Endothelial cell of umbilical vein (primary cell): ENCODE data around the gene EMID1. TPM values are rescaled to one million over a fixed set of nuclear protein-coding genes. Genes with fewer than 3 reads are reported as not detected.

Source experiments
- BruUV-seq: library from RNA; stranded (reverse); fragments of 400-500 nt; replicated peaks from 2 replicates; lab custom pipeline; 2021; lab: Mats Ljungman, UMichigan
- CTCF ChIA-PET: fragments of 300-600, 350-600 bp; sonication (Branson Sonifier 250); formaldehyde crosslinking; loops from one replicate; lab custom pipeline; 2021; ENCODE audit warnings: antibody characterized with exemption, inconsistent platforms; lab: Charles Lee
- POLR2A ChIA-PET: fragments of 300-600, 350-600 bp; sonication (Branson Sonifier 250); formaldehyde crosslinking; loops from one replicate; lab custom pipeline; 2021; ENCODE audit warnings: antibody characterized with exemption, inconsistent platforms; lab: Charles Lee
- DNase-seq: peaks from one replicate; pipeline ENCODE4 v3.0.0-alpha.2; 2011; ENCODE audit warnings: low read depth, low spot score
- FAIRE-seq: peaks from 2 replicates; lab custom pipeline; 2011; peaks lifted over from hg19 to GRCh38; lab: Jason Lieb, UNC
- H2AFZ ChIP-seq: 2 replicates; pipeline ENCODE4 v1.6.0; 2012; ENCODE audit warnings: low read depth, low read length, control low read depth, inconsistent platforms
- H3K27ac ChIP-seq: 2 replicates; pipeline ENCODE4 v1.5.1; 2011; ENCODE audit warnings: low read depth, mild to moderate bottlenecking, control low read depth, low read length, moderate library complexity; ENCODE audit not compliant: insufficient read depth
- H3K27me3 ChIP-seq, 2 experiments: 2 replicates each; pipeline versions ENCODE4 v1.6.0 to v1.6.1; 2011; ENCODE audit warnings: low read length in 2 of 2, mixed read lengths in 1 of 2; ENCODE audit not compliant: control insufficient read depth in 2 of 2, insufficient read depth in 2 of 2
- H3K36me3 ChIP-seq, 2 experiments: 2 replicates in 1 of 2; 3 replicates in 1 of 2; pipeline ENCODE4 v1.5.1; 2011; ENCODE audit warnings: low read length in 2 of 2, mild to moderate bottlenecking in 1 of 2, moderate library complexity in 1 of 2; ENCODE audit not compliant: control insufficient read depth in 2 of 2, insufficient read depth in 2 of 2; ENCODE audit errors: extremely low read depth in 1 of 2
- H3K4me1 ChIP-seq: 3 replicates; pipeline ENCODE4 v1.5.1; 2011; ENCODE audit warnings: mild to moderate bottlenecking, low read length; ENCODE audit not compliant: control insufficient read depth, insufficient read depth; ENCODE audit errors: extremely low read depth
- H3K4me2 ChIP-seq: 2 replicates; pipeline ENCODE4 v1.6.1; 2011; ENCODE audit warnings: low read length, control low read depth, mixed read lengths; ENCODE audit not compliant: insufficient read depth
- H3K4me3 ChIP-seq, 3 experiments: fragments of 200-600 bp in 1 of 3; sonication (generic), shearing (Covaris generic) in 1 of 3; replicated peaks in 1 of 3; 2 replicates each; pipeline ENCODE4 v1.5.1; 2011 to 2016; ENCODE audit warnings: control low read depth in 3 of 3, low read length in 3 of 3, mild to moderate bottlenecking in 2 of 3, inconsistent platforms in 1 of 3, low read depth in 1 of 3, moderate library complexity in 1 of 3; ENCODE audit not compliant: insufficient read depth in 1 of 3
- H3K79me2 ChIP-seq: 2 replicates; pipeline ENCODE4 v1.6.0; 2012; ENCODE audit warnings: low read length, inconsistent platforms; ENCODE audit not compliant: control insufficient read depth, insufficient read depth
- H3K9ac ChIP-seq: replicated peaks from 2 replicates; pipeline ENCODE3; 2011; ENCODE audit warnings: low read length, control low read depth; ENCODE audit not compliant: insufficient read depth; ENCODE audit errors: extremely low read depth
- H3K9me1 ChIP-seq: replicated peaks from 3 replicates; pipeline ENCODE4 v1.6.0; 2011; ENCODE audit warnings: mild to moderate bottlenecking, low read length; ENCODE audit not compliant: control insufficient read depth, insufficient read depth; ENCODE audit errors: extremely low read depth
- H3K9me3 ChIP-seq: replicated peaks from 2 replicates; pipeline ENCODE4 v1.5.1; 2012; ENCODE audit warnings: low read length, inconsistent platforms; ENCODE audit not compliant: control insufficient read depth, insufficient read depth
- H4K20me1 ChIP-seq: replicated peaks from 2 replicates; pipeline ENCODE3; 2011; ENCODE audit warnings: mild to moderate bottlenecking, low read length; ENCODE audit not compliant: control insufficient read depth, insufficient read depth; ENCODE audit errors: extremely low read depth
- EZH2 ChIP-seq: IDR thresholded peaks from 2 replicates; pipeline ENCODE4 v1.6.1; 2012; ENCODE audit warnings: borderline replicate concordance, low read depth, mild to moderate bottlenecking, moderate library complexity, low read length, inconsistent platforms; ENCODE audit not compliant: severe bottlenecking
- FOS ChIP-seq: IDR thresholded peaks from 2 replicates; pipeline ENCODE4 v1.6.1; 2011; ENCODE audit warnings: mild to moderate bottlenecking, low read length, moderate library complexity, borderline replicate concordance; ENCODE audit not compliant: insufficient read depth
- GATA2 ChIP-seq: IDR thresholded peaks from 2 replicates; pipeline ENCODE4 v1.7.0; 2011; ENCODE audit warnings: low read depth, mild to moderate bottlenecking, moderate library complexity, mixed read lengths, low read length; ENCODE audit not compliant: insufficient read length, insufficient read depth
- JUN ChIP-seq: IDR thresholded peaks from 2 replicates; pipeline ENCODE4 v1.6.1; 2011; ENCODE audit warnings: borderline replicate concordance, low read depth; ENCODE audit not compliant: insufficient read length, insufficient read depth
- MYC ChIP-seq: IDR thresholded peaks from one replicate; pipeline ENCODE4 v1.6.1; 2011; ENCODE audit warnings: mild to moderate bottlenecking, low read depth, low read length
- POLR2A ChIP-seq: IDR thresholded peaks from 2 replicates; pipeline ENCODE4 v1.6.1; 2012; ENCODE audit warnings: low read depth, mild to moderate bottlenecking, control low read depth, low read length
- POLR2AphosphoS5 ChIP-seq: IDR thresholded peaks from 2 replicates; pipeline ENCODE4 v1.6.1; 2012; ENCODE audit warnings: low read depth, mild to moderate bottlenecking, control low read depth, low read length, moderate library complexity; ENCODE audit not compliant: insufficient read depth
- dilution Hi-C: fragments of 300-500 bp; cut with MboI; formaldehyde crosslinking; loops from one replicate; pipeline ENCODE4 v1.15.0; 2019; ENCODE audit warnings: low sequenced_read_pairs; ENCODE audit not compliant: extremely low pct_ligation_motif_present
- intact Hi-C: fragments of 100-400 bp; cut with micrococcal nuclease; formaldehyde crosslinking; loops from one replicate; pipeline ENCODE4 v1.10.0; 2022
- polyA plus RNA-seq, 4 experiments: library from polyadenylated mRNA; depleted of rRNA in 3 of 4; stranded (reverse) in 3 of 4; unstranded in 1 of 4; fragments of >200 nt; gene quantifications; 2 replicates each; pipeline versions ENCODE4 v1.2.1 to v1.2.3, GENCODE V29; 2011 to 2012; ENCODE audit warnings: missing spikeins in 1 of 4
- total RNA-seq: library from RNA; stranded (reverse); gene quantifications from 2 replicates; pipeline ENCODE4 v1.2.3, GENCODE V29; 2021
- TF ChIP-seq, protein P1 (sequence below): IDR thresholded peaks from 2 replicates; pipeline ENCODE4 v1.6.1; 2011; ENCODE audit not compliant: insufficient read depth, insufficient read length
- TF ChIP-seq, protein P2 (sequence below), 2 donors: IDR thresholded peaks; 1 replicate in 1 of 2; 2 replicates in 1 of 2; pipeline ENCODE4 v1.5.1; 2011; ENCODE audit warnings: low read length in 2 of 2, mild to moderate bottlenecking in 2 of 2, moderate library complexity in 2 of 2, control low read depth in 1 of 2, inconsistent platforms in 1 of 2, low read depth in 1 of 2; ENCODE audit not compliant: insufficient read depth in 1 of 2; ENCODE audit errors: extremely low read depth in 1 of 2

The EMID1 gene
- total and polyA plus RNA-seq, 2 donors (not counting 3 experiments of a cell fraction or from before 2014, with no cell fraction given) = 0.51 to 0.75 TPM

DNA sequence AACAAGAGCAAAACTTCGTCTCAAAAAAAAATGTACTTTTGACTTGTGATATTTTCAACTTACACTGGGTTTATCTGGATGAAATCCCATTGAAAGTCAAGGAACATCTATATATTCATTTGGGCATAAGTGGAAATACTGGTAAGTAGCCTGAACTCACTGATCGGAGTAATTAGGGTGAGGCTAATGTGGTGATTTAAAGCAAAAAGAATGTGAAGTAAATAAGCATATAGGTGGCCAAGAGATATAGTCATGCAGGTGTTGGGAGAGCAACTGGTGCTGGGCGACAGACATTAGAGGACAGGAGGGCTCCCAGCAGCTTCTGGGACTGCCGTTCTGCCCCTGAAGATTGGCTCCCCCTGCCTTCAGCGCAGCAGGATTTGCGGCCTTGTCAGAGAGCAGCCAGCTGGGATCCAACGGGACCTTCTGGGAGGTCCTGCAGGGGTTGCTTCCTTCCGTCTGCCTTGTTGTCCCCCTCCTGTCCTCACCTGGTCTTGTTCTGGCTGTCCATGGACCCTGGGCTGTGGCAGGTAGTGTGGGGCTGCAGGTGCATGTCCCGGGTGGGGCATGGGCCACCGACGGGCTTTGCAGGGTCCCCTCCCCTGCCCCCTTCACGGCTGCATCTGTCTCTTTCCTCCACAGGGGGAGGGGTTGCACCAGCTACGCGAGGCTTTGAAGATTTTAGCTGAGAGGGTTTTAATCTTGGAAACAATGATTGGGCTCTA lies 48.0 kb downstream of the EMID1 start:
- H3K9me1 ChIP-seq = no peaks in the 10 kb centered on the region
- H2AFZ ChIP-seq = no peak overlapping the region
- FAIRE-seq (no peak), DNase-seq (no peak)
- peaks cover 0 to 2% of the 10 kb centered on the region in 2 experiments for H3K27me3 ChIP-seq
- no peaks in the 10 kb centered on the region for H4K20me1 ChIP-seq
- H3K9ac ChIP-seq = no peak overlapping the region
- intact Hi-C loops (no loop called here), dilution Hi-C loops (no loop called here)
- H3K36me3 ChIP-seq = no peaks in the 10 kb centered on the region
- no TSS peak for BruUV-seq
- H3K4me2 ChIP-seq = no peak overlapping the region
- H3K4me1 ChIP-seq = no peaks in the 10 kb centered on the region
- CTCF ChIA-PET = interaction anchor here (0.6 to 1.2 kb wide), 2 partner anchors 8 to 9 kb away, joined by 3 to 7 read pairs; no protein-coding TSS in a partner anchor
- no peak overlapping the region for H3K27ac ChIP-seq
- no peaks in the 10 kb centered on the region for H3K79me2 ChIP-seq
- POLR2A ChIA-PET = no interaction called here
- no peak overlapping the region for H3K4me3 ChIP-seq
- no peaks in the 10 kb centered on the region for H3K9me3 ChIP-seq
- TF ChIP-seq EZH2 = no peak
- no peak for TF ChIP-seq FOS
- no peak for TF ChIP-seq GATA2
- TF ChIP-seq, protein P1, sequence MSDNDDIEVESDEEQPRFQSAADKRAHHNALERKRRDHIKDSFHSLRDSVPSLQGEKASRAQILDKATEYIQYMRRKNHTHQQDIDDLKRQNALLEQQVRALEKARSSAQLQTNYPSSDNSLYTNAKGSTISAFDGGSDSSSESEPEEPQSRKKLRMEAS = no peak
- no peak for TF ChIP-seq JUN
- no peak for TF ChIP-seq POLR2AphosphoS5
- no peak for TF ChIP-seq POLR2A
- TF ChIP-seq, protein P2, sequence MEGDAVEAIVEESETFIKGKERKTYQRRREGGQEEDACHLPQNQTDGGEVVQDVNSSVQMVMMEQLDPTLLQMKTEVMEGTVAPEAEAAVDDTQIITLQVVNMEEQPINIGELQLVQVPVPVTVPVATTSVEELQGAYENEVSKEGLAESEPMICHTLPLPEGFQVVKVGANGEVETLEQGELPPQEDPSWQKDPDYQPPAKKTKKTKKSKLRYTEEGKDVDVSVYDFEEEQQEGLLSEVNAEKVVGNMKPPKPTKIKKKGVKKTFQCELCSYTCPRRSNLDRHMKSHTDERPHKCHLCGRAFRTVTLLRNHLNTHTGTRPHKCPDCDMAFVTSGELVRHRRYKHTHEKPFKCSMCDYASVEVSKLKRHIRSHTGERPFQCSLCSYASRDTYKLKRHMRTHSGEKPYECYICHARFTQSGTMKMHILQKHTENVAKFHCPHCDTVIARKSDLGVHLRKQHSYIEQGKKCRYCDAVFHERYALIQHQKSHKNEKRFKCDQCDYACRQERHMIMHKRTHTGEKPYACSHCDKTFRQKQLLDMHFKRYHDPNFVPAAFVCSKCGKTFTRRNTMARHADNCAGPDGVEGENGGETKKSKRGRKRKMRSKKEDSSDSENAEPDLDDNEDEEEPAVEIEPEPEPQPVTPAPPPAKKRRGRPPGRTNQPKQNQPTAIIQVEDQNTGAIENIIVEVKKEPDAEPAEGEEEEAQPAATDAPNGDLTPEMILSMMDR (IDR thresholded peaks at IDR 0.05; ENCODE audit: extremely low read depth in 1 of 2, insufficient read depth in 1 of 2, low read depth in 1 of 2, low read length in 2 of 2) = no peak
- no peak for TF ChIP-seq MYC
